WTC11 (cell line): ENCODE measurements around the gene ADAMTS2. TPM values are rescaled to one million over a fixed set of nuclear protein-coding genes. Genes with fewer than 3 reads are reported as not detected.

Experiments
- ATAC-seq: fragments of 200-7000 bp; cut with Tn5 transposase; 2 replicates; pipeline ENCODE4 v1.10.0; 2021; ENCODE audit warnings: mild to moderate bottlenecking, moderate library complexity
- CTCF ChIA-PET: fragments of 300-600 bp; sonication (Branson Sonifier 250); formaldehyde crosslinking; loops from one replicate; lab custom pipeline; 2021; ENCODE audit warnings: antibody characterized with exemption; lab: Charles Lee
- POLR2A ChIA-PET: fragments of 350-600 bp; sonication (Branson Sonifier 250); formaldehyde crosslinking; loops from one replicate; lab custom pipeline; 2021; ENCODE audit warnings: antibody characterized with exemption; lab: Charles Lee
- DNase-seq: peaks from one replicate; pipeline ENCODE4 v3.0.0; 2021; ENCODE audit warnings: low spot score
- H3K27ac Mint-ChIP-seq: 2 replicates; pipeline ENCODE4 v1.8.0; 2021; ENCODE audit warnings: mixed read lengths
- H3K27me3 Mint-ChIP-seq: 2 replicates; pipeline ENCODE4 v1.8.0; 2021; ENCODE audit warnings: low read depth, mild to moderate bottlenecking, moderate library complexity, mixed read lengths
- H3K36me3 Mint-ChIP-seq: 2 replicates; pipeline ENCODE4 v1.8.0; 2021; ENCODE audit warnings: mixed read lengths
- H3K4me1 Mint-ChIP-seq: 2 replicates; pipeline ENCODE4 v1.8.0; 2022; ENCODE audit warnings: mixed read lengths
- H3K4me3 Mint-ChIP-seq: 2 replicates; pipeline ENCODE4 v1.8.0; 2021; ENCODE audit warnings: mild to moderate bottlenecking, moderate library complexity, mixed read lengths
- H3K9me3 Mint-ChIP-seq: 2 replicates; pipeline ENCODE4 v1.8.0; 2021; ENCODE audit warnings: mixed read lengths
- AFF4 ChIP-seq: sonication (generic); formaldehyde crosslinking; IDR thresholded peaks from 2 replicates; pipeline ENCODE4 v1.8.1; 2023; ENCODE audit warnings: mild to moderate bottlenecking, missing genetic modification reagents, borderline replicate concordance
- ARID4B ChIP-seq: sonication (generic); formaldehyde crosslinking; IDR thresholded peaks from 2 replicates; pipeline ENCODE4 v1.8.0; 2023; ENCODE audit warnings: missing genetic modification reagents, mild to moderate bottlenecking, borderline replicate concordance
- CREB1 ChIP-seq: sonication (generic); formaldehyde crosslinking; IDR thresholded peaks from 2 replicates; pipeline ENCODE4 v1.8.0; 2023; ENCODE audit warnings: mild to moderate bottlenecking, missing genetic modification reagents
- ELF4 ChIP-seq: sonication (generic); formaldehyde crosslinking; IDR thresholded peaks from 2 replicates; pipeline ENCODE4 v1.8.1; 2022; ENCODE audit warnings: low read depth, mild to moderate bottlenecking, moderate library complexity, missing genetic modification reagents
- GTF2I ChIP-seq: fragments of 250-450 bp; sonication (Bioruptor Pico); conservative IDR thresholded peaks from 2 replicates; pipeline ENCODE4 v1.4.0; 2021; ENCODE audit warnings: mild to moderate bottlenecking
- JAZF1 ChIP-seq: fragments of 250-450 bp; sonication (Bioruptor Pico); IDR thresholded peaks from 2 replicates; pipeline ENCODE4 v1.9.0; 2021; ENCODE audit warnings: moderate library complexity, mild to moderate bottlenecking, inconsistent platforms
- MAX ChIP-seq: sonication (generic); formaldehyde crosslinking; IDR thresholded peaks from 2 replicates; pipeline ENCODE4 v1.8.0; 2022; ENCODE audit warnings: mild to moderate bottlenecking, missing genetic modification reagents
- NFATC4 ChIP-seq: fragments of 250-450 bp; sonication (Bioruptor Pico); IDR thresholded peaks from 2 replicates; pipeline ENCODE4 v1.9.0; 2021; ENCODE audit warnings: mild to moderate bottlenecking
- NFE2L1 ChIP-seq: sonication (generic); formaldehyde crosslinking; IDR thresholded peaks from 2 replicates; pipeline ENCODE4 v1.8.1; 2023; ENCODE audit warnings: missing genetic modification reagents
- SP1 ChIP-seq: sonication (generic); formaldehyde crosslinking; conservative IDR thresholded peaks from 2 replicates; pipeline ENCODE4 v1.8.1; 2022; ENCODE audit warnings: missing genetic modification reagents
- TEAD4 ChIP-seq: sonication (generic); formaldehyde crosslinking; IDR thresholded peaks from 2 replicates; pipeline ENCODE4 v1.8.0; 2022; ENCODE audit warnings: mild to moderate bottlenecking, missing genetic modification reagents
- USF1 ChIP-seq: sonication (generic); formaldehyde crosslinking; IDR thresholded peaks from 2 replicates; pipeline ENCODE4 v1.8.0; 2022; ENCODE audit warnings: mild to moderate bottlenecking, missing genetic modification reagents
- ZNF138 ChIP-seq: sonication (generic); formaldehyde crosslinking; conservative IDR thresholded peaks from 2 replicates; pipeline ENCODE4 v1.8.1; 2022; ENCODE audit warnings: mild to moderate bottlenecking, moderate library complexity, missing genetic modification reagents
- ZNF317 ChIP-seq: sonication (generic); formaldehyde crosslinking; IDR thresholded peaks from 2 replicates; pipeline ENCODE4 v1.8.1; 2023; ENCODE audit warnings: low read depth, mild to moderate bottlenecking, moderate library complexity, missing genetic modification reagents, borderline replicate concordance
- ZNF671 ChIP-seq: fragments of 250-450 bp; sonication (Bioruptor Pico); IDR thresholded peaks from 2 replicates; pipeline ENCODE4 v1.8.0; 2021; ENCODE audit warnings: mild to moderate bottlenecking
- total RNA-seq: library from RNA; stranded (reverse); gene quantifications from 3 replicates; pipeline ENCODE4 v1.2.3, GENCODE V29; 2021
- TF ChIP-seq, protein P1 (sequence below): sonication (generic); formaldehyde crosslinking; IDR thresholded peaks from 2 replicates; pipeline ENCODE4 v1.8.1; 2022; ENCODE audit warnings: low read depth, mild to moderate bottlenecking, moderate library complexity, missing genetic modification reagents, borderline replicate concordance

The ADAMTS2 gene
- total RNA-seq, 1 experiment from 2014 or later, result 11.2 TPM

DNA sequence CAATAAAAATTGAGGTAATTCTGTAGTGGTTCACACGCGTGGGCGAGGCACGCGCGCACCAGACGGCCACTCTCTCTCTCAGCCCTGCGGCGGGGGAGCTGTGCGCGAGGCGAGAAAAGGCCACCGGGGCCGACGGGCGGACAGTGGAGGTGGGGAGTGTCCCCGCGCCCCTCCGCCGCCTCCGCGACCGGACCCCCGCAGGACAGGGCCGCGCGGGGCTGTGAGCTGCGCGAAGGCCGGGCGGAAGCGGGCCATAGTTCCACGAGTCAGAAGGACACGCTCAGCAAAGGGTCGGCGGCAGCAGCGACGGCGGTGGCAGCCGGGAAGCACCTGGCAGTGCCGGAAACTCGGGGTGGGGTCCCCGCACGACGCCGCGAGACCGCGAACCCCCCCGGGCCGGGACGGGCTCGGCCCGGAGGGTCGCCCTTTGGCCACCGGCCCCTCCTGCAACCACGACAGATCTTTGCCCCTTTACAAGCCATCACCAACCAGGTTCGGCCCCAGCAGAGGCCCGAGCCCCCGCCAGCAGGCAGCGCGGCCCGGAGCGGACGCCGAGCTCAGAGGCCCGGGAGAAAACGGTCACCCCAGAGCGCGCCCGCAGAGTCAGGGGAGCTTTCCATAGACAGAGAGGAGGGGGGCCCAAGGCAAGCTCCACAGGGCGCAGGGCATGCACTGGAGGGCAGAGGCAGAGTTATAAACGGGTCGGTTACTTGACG is 224.2 kb downstream of the ADAMTS2 start:
- Mint-ChIP-seq H3K4me1 (no peaks in the 10 kb centered on the region), H3K4me3 (no peak overlapping the region), H3K27ac (no peak overlapping the region), H3K9me3 (peaks cover 7% of the 10 kb centered on the region; the same call in 1 of the 2 replicates), H3K27me3 (no peaks in the 10 kb centered on the region; the same call in 1 of the 2 replicates), H3K36me3 (0 out of 2 replicates have a peak, but pooled peaks cover 3% of the 10 kb centered on the region)
- ChIA-PET POLR2A (no interaction called here), CTCF (interaction anchor here (0.5 kb wide), 1 partner anchor 370 kb away, joined by 4 read pairs; no protein-coding TSS in a partner anchor)
- TF ChIP-seq ELF4 (CRISPR knock-in tag) (no peak), MAX (CRISPR knock-in tag) (no peak), NFATC4 (CRISPR knock-in tag) (no peak), JAZF1 (CRISPR knock-in tag) (no peak), ARID4B (CRISPR knock-in tag) (no peak), ZNF138 (CRISPR knock-in tag) (no peak), NFE2L1 (CRISPR knock-in tag) (no peak)
- no peak for ATAC-seq
- no peak for DNase-seq

DNA sequence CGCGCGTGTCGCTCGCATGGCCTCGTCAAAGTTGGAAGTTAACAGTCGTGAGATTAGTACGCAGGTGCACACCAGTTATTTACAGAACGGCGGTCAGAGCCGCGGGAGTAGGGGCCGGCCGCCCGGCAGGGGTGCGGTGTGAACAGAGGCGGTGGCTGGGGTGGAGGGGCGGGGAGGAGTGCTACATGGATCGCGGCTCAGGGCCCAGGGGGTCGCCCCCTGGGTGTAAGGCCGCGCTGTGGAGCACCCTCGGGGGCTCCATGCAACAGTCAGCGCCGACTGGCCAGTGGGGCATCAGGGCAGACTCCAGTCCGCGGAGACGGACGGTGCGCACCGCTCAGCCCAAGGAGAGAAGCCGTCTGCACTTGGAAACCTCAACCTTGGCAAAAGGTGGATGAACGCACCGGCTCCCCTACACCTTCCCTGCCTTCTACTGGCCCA is 224.8 kb downstream of the ADAMTS2 start:
- ATAC-seq (no peak), DNase-seq (no peak)
- ChIA-PET POLR2A (no interaction called here), CTCF (no interaction called here)
- Mint-ChIP-seq H3K36me3 (peaks cover 3% of the 10 kb centered on the region; the same call in 1 of the 2 replicates), H3K27ac (no peak overlapping the region)
- TF ChIP-seq TEAD4 (CRISPR knock-in tag) (no peak), GTF2I (CRISPR knock-in tag) (no peak), ZNF671 (CRISPR knock-in tag) (no peak), SP1 (no peak), AFF4 (CRISPR knock-in tag) (no peak), ZNF317 (no peak), MAX (CRISPR knock-in tag) (no peak), USF1 (no peak), CREB1 (CRISPR knock-in tag) (no peak)
- TF ChIP-seq, protein P1, sequence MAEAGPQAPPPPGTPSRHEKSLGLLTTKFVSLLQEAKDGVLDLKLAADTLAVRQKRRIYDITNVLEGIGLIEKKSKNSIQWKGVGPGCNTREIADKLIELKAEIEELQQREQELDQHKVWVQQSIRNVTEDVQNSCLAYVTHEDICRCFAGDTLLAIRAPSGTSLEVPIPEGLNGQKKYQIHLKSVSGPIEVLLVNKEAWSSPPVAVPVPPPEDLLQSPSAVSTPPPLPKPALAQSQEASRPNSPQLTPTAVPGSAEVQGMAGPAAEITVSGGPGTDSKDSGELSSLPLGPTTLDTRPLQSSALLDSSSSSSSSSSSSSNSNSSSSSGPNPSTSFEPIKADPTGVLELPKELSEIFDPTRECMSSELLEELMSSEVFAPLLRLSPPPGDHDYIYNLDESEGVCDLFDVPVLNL, result no peak
- TF ChIP-seq, all 79 proteins: peak for 0
- Mint-ChIP-seq H3K27me3 (no peaks in the 10 kb centered on the region; the same call in 1 of the 2 replicates), H3K4me3 (no peak overlapping the region), H3K9me3 (peaks cover 8% of the 10 kb centered on the region), H3K4me1 (no peaks in the 10 kb centered on the region)
